GM12892 (cell line): ENCODE data around the gene CASKIN2.

Experiments used
- POLR2A ChIP-seq: IDR thresholded peaks from 2 replicates; pipeline ENCODE4 v1.6.1; 2011; ENCODE audit warnings: low read depth, low read length, control low read depth
- POLR2AphosphoS5 ChIP-seq: IDR thresholded peaks from 2 replicates; pipeline ENCODE4 v1.6.1; 2011; ENCODE audit warnings: low read depth, low read length, control low read depth
- TAF1 ChIP-seq: IDR thresholded peaks from 2 replicates; pipeline ENCODE4 v1.6.1; 2011; ENCODE audit warnings: low read depth, mild to moderate bottlenecking, control low read depth, low read length, borderline replicate concordance

GRCh38 chr17:75459590-75460267 is 55.6 kb downstream of the CASKIN2 start:
- TF ChIP-seq POLR2A (no peak), POLR2AphosphoS5 (no peak), TAF1 (no peak)
